Measurements from ENCODE around the gene HARBI1. TPM values are rescaled to one million over a fixed set of nuclear protein-coding genes. Genes with fewer than 3 reads are reported as not detected.
A peak's percentile ranks its signal among the peaks of the same experiment; 100 is the strongest.

HARBI1 gene
- total and polyA plus RNA-seq, 2 of the 4 experiments (the other 2 are of a cell fraction) = 2.7 to 5.2 TPM

DNA sequence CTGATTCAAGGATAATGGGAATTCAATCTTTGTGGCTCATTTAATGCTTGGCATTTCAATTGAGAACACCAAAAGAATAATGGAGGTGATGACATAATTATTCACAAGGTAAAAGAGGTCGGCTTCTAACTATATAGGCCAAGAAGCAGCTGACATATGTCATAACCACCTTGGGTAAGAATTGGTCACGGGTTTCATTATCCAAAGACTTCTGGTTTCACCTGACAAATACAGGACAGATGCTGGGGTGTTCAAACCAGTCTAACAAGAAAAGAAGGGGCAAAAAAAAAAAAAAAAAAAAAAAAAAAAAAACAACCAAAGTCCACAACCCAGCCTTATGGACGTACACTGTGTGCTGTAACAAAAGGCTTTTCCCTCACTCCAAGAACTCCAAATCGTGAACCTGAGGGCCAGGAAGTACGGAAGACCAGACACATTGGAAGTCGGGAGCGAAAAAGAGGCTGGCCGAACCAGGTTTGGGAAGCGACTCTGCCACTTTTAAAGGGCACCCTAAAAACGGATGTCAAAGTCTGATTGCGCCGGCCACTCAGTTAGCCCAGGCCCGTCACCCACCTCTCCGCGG lies 385 bp downstream of the HARBI1 start:
- H3K23ac ChIP-seq (ENCODE audit: low read depth, low read length) = peak overlapping the region; percentile 90
- TF ChIP-seq POLR2A (IDR thresholded peaks at IDR 0.05; ENCODE audit: low read depth, low read length) (peak; percentile 77), MAFK (IDR thresholded peaks at IDR 0.05; ENCODE audit: low read depth, low read length) (no peak)
- H2AFZ ChIP-seq (replicated peaks; ENCODE audit: low read length, poor library complexity) = peak overlapping the region; percentile 95
- peak overlapping the region; percentile 95 to 99 for H4K8ac ChIP-seq (ENCODE audit: low read depth in 2 of 2, low read length in 2 of 2)
- H3K56ac ChIP-seq (ENCODE audit: extremely low read depth, insufficient read depth, low read length) = peak overlapping the region; percentile 81
- BruUV-seq (replicated peaks) = TSS peak; percentile 88
- 0% methylated on average over 5 of the region's 15 CpGs; no CpG with 5 or more reads in 1 of the 2 experiments for WGBS, 2 experiments (ENCODE audit: extremely low coverage in 2 of 2, insufficient read length in 1 of 2)
- POLR2A ChIA-PET (ENCODE audit: unreplicated experiment) = no interaction called here
- H3K4me1 ChIP-seq (ENCODE audit: control insufficient read depth, insufficient read depth, low read length) = peaks cover 5% of the 10 kb centered on the region; the same call in 1 of the 2 replicates
- ATAC-seq (ENCODE audit: low read depth) = no peak
- H3K9me3 ChIP-seq (ENCODE audit: control insufficient read depth, insufficient read depth, low read length) = no peaks in the 10 kb centered on the region
- dilution Hi-C loops (cut with HindIII; ENCODE audit: low sequenced_read_pairs, unreplicated experiment) (no loop called here), in situ Hi-C loops (cut with MboI; ENCODE audit: low sequenced_read_pairs) (no loop called here), intact Hi-C loops (cut with micrococcal nuclease) (loop anchor here (1.0 kb wide), 1 partner anchor 227 kb away; no protein-coding TSS in a partner anchor)
- H3K4me3 ChIP-seq (ENCODE audit: insufficient read depth, low read depth, low read length) = peak overlapping the region; percentile 90
- H4K5ac ChIP-seq (ENCODE audit: low read depth, low read length) = peak overlapping the region; percentile 62
- peak; percentile 31 for DNase-seq
- peaks cover 1% of the 10 kb centered on the region; the same call in 1 of the 2 replicates for H3K36me3 ChIP-seq (ENCODE audit: control insufficient read depth, insufficient read depth, low read length)
- 0 out of 3 replicates have a peak overlapping the region, but pooled peaks have one; percentile 39 for H2BK15ac ChIP-seq (ENCODE audit: low read depth, low read length)
- peak overlapping the region; percentile 81 for H4K91ac ChIP-seq (ENCODE audit: insufficient read depth, low read depth, low read length)
- H3K14ac ChIP-seq (replicated peaks; ENCODE audit: low read depth, low read length) = peak overlapping the region; percentile 98
- peak overlapping the region; percentile 87 for H3K9ac ChIP-seq (ENCODE audit: low read depth, low read length)
- H2BK5ac ChIP-seq (ENCODE audit: low read depth, low read length, poor library complexity, severe bottlenecking) = peak overlapping the region; percentile 65
- H2AK9ac ChIP-seq (replicated peaks; ENCODE audit: low read depth, low read length, poor library complexity) = peak overlapping the region; percentile 83
- H3K4ac ChIP-seq (ENCODE audit: low read depth, low read length) = peak overlapping the region; percentile 92
- H3K18ac ChIP-seq (ENCODE audit: low read depth, low read length) = peak overlapping the region; percentile 6
- H3K79me1 ChIP-seq (ENCODE audit: low read depth in 1 of 2, low read length in 2 of 2) = peaks cover 16 to 48% of the 10 kb centered on the region in 2 experiments
- H3K4me2 ChIP-seq (ENCODE audit: low read depth, low read length) = peak overlapping the region; percentile 87
- no peaks in the 10 kb centered on the region for H3K27me3 ChIP-seq (ENCODE audit: control insufficient read depth, insufficient read depth, low read length)
- peaks cover 6% of the 10 kb centered on the region; the same call in 1 of the 2 replicates for H3K9me1 ChIP-seq (ENCODE audit: insufficient read depth, low read length)
- peak overlapping the region; percentile 63 for H3K27ac ChIP-seq (ENCODE audit: insufficient read depth, low read length)
- H2BK120ac ChIP-seq (ENCODE audit: low read depth, low read length) = peak overlapping the region; percentile 49; the same call in 1 of the 2 replicates
- no peaks in the 10 kb centered on the region for H4K20me1 ChIP-seq (ENCODE audit: insufficient read depth, low read length)
- H2BK20ac ChIP-seq (ENCODE audit: low read depth, low read length) = no peak overlapping the region
- peak overlapping the region; percentile 81; the same call in 1 of the 2 replicates for H2AK5ac ChIP-seq (ENCODE audit: low read depth, low read length)
- CTCF ChIA-PET = no interaction called here

Measured in IMR-90 (cell line).